Chondrocyte (in vitro differentiated cells): ENCODE results near the gene UBE2B. TPM values are rescaled to one million over a fixed set of nuclear protein-coding genes. Genes with fewer than 3 reads are reported as not detected.
"Not testable (repeated sequence)": the region's sequence is repeated elsewhere in the genome, so short reads cannot be mapped to it uniquely, and the experiment has no call there.

Experiments
- DNase-seq: peaks from one replicate; pipeline ENCODE4 v3.0.0; 2021; ENCODE audit warnings: mixed read lengths, low spot score
- H3K27ac Mint-ChIP-seq: one replicate; pipeline ENCODE4 v1.8.0; 2021; ENCODE audit warnings: mild to moderate bottlenecking, moderate library complexity, mixed read lengths; ENCODE audit not compliant: unreplicated experiment
- H3K27me3 Mint-ChIP-seq: 2 replicates; pipeline ENCODE4 v1.8.0; 2021; ENCODE audit warnings: low read depth, mixed read lengths
- H3K36me3 Mint-ChIP-seq: 2 replicates; pipeline ENCODE4 v1.8.0; 2021; ENCODE audit warnings: low read depth, mixed read lengths
- H3K4me1 Mint-ChIP-seq: 2 replicates; pipeline ENCODE4 v1.8.0; 2021; ENCODE audit warnings: low read depth, mild to moderate bottlenecking, mixed read lengths
- H3K4me3 Mint-ChIP-seq: one replicate; pipeline ENCODE4 v1.8.0; 2021; ENCODE audit warnings: mild to moderate bottlenecking, moderate library complexity, mixed read lengths; ENCODE audit not compliant: unreplicated experiment
- H3K9me3 Mint-ChIP-seq: 2 replicates; pipeline ENCODE4 v1.8.0; 2021; ENCODE audit warnings: low read depth, mixed read lengths
- long read RNA-seq: library from polyadenylated mRNA; stranded (forward); transcript quantifications from one replicate; pipeline ENCODE4 v2.0.0, GENCODE V29; 2021
- total RNA-seq: library from RNA; stranded (reverse); gene quantifications from 3 replicates; pipeline ENCODE4 v1.2.1, GENCODE V29; 2021
- TF ChIP-seq, protein P1 (sequence below): fragments of 200-600 bp; sonication (generic); IDR thresholded peaks from 2 replicates; pipeline ENCODE4 v1.5.0; 2021; ENCODE audit warnings: antibody characterized with exemption, mild to moderate bottlenecking, moderate library complexity

The UBE2B gene
- 87.0 to 102 TPM (median 93.8 TPM) in 3 replicates for total RNA-seq
- long read RNA-seq, transcript UBE2B-201 (6 exons, 2,515 nt), result major isoform, 19 of 29 reads
- long read RNA-seq, partial matches to known transcripts, result 1 of 29 reads
- long read RNA-seq, other reads (novel, unspliced or antisense), result 7 of 29 reads

DNA sequence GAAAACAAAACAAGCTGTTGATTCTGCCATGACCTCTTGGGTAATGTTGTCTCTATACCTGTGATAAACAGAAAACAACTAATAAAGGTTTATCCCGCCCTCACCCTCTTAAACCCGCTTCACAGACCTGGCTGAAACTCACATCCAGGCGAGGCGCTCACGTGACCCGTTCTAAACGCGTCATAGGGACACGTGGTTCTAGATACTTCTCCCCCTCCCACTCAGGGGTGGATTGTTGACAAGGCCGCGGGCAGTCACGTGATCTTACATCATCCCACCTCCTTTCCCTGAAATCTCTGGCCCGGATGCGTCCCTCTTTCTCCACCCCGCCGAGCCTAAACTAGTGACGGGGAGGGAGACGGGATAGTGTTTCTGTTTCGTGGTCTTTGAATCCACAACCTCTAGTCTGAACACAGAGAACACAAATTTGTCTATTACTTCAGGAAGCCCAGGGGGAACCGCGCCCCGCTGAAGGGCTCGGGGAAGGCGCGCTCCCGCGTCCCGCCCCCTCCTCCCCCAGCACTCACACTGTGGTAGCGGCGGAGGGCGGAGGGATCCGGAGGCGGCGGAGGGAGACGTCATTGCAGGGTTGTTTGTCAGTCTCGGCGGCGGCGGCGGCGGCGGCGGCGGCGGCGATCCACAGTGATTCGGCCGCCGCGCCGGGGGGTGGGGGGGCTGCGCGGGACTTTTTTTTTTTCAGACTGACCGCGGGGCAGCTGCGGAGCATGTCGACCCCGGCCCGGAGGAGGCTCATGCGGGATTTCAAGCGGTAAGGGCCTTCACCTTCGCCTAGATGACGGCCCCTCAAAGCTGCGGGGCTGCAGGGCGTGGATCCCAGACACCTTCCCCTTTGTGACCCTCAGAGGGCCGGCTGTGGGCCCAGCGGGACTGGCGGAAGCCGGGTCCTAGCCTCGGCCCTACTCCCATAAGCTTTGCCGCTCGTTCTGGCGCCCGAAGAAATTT, at the start of gene UBE2B:
TSS of gene UBE2B (plus strand) at position 699 of the 963 bp plus-strand sequence. CDS start at position 726, 27 bp downstream.
- H3K4me3 Mint-ChIP-seq, result peak within 1 kb of the TSS; percentile 99
- no peaks in the 10 kb centered on the region for H3K27me3 Mint-ChIP-seq

DNA sequence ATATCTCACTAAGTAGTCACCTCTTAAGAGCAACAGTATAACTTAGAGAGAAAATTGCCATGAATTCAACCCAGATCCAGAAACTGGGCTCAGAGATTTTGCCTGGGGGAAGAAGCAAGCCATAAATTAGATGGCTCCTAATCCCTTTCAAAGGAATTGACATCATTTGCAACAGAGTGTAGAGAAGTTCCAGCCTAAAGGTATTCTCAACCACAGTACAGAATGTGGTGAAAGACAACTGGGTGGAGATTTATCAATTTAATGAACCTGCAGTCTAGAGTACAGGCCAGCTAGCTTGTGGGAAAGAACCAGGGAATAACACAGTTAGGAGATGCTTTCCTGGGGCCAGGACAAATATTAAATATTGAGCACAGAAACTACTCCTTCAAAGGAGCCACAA, 44.0 kb upstream of the UBE2B start:
- H3K27me3 Mint-ChIP-seq, result no peaks in the 10 kb centered on the region
- no peak overlapping the region for H3K4me3 Mint-ChIP-seq
- peaks cover 28% of the 10 kb centered on the region for H3K9me3 Mint-ChIP-seq
- TF ChIP-seq, protein P1, sequence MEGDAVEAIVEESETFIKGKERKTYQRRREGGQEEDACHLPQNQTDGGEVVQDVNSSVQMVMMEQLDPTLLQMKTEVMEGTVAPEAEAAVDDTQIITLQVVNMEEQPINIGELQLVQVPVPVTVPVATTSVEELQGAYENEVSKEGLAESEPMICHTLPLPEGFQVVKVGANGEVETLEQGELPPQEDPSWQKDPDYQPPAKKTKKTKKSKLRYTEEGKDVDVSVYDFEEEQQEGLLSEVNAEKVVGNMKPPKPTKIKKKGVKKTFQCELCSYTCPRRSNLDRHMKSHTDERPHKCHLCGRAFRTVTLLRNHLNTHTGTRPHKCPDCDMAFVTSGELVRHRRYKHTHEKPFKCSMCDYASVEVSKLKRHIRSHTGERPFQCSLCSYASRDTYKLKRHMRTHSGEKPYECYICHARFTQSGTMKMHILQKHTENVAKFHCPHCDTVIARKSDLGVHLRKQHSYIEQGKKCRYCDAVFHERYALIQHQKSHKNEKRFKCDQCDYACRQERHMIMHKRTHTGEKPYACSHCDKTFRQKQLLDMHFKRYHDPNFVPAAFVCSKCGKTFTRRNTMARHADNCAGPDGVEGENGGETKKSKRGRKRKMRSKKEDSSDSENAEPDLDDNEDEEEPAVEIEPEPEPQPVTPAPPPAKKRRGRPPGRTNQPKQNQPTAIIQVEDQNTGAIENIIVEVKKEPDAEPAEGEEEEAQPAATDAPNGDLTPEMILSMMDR, result no peak
- no peak for DNase-seq
- no peak overlapping the region for H3K27ac Mint-ChIP-seq
- no peaks in the 10 kb centered on the region for H3K4me1 Mint-ChIP-seq
- peaks cover 12% of the 10 kb centered on the region for H3K36me3 Mint-ChIP-seq

More for the DNA sequence above, at the start of gene UBE2B:
- peak; percentile 98 for DNase-seq
- Mint-ChIP-seq H3K9me3 (no peaks in the 10 kb centered on the region), H3K27ac (peak within 1 kb of the TSS; percentile 99), H3K4me1 (peaks cover 49% of the 10 kb centered on the region), H3K36me3 (peaks cover 2% of the 10 kb centered on the region)
- TF ChIP-seq, protein P1, result no peak

DNA sequence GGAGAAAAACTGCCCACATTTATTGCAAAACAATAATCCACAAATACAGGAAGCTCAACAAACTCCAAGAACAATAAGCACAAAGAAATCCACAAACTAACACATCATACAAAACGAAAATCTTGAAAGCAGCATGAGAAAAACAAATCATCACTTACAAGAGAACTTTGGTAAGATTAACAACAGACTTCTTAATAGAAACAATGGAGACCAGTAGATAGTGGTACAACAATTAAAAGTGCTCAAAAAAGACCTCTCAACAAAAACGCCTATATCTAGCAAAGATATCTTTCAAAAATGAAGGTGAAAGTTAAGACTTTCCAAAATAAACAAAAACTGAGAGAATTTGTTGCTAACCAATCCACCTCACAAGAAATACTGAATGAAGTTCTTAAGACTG, 42.8 kb upstream of the UBE2B start:
- Mint-ChIP-seq H3K27ac (no peak overlapping the region), H3K4me3 (no peak overlapping the region), H3K4me1 (no peaks in the 10 kb centered on the region), H3K27me3 (no peaks in the 10 kb centered on the region), H3K9me3 (peaks cover 40% of the 10 kb centered on the region), H3K36me3 (peaks cover 17% of the 10 kb centered on the region)
- DNase-seq, result no peak
- TF ChIP-seq, protein P1, result no peak

DNA sequence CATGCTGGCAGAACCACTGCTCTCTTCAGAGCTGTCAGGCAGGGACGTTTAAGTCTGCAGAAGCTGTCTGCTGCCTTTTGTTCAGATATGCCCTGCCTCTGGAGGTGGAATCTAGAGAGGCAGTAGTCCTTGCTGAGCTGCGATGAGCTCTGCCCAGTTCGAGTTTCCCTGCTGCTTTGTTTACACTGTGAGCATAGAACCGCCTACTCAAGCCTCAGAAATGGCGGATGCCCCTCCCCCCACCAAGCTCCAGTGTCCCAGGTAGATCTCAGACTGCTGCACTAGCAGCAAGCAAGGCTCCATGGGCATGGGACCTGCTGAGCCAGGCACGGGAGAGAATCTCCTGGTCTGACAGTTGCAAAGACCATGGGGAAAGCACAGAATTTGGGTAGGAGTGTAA, 34.5 kb upstream of the UBE2B start:
- DNase-seq, H3K4me1 Mint-ChIP-seq, H3K27ac Mint-ChIP-seq, H3K27me3 Mint-ChIP-seq, H3K4me3 Mint-ChIP-seq: not testable (repeated sequence)
- Mint-ChIP-seq H3K36me3 (peaks cover 39% of the 10 kb centered on the region), H3K9me3 (peaks cover 58% of the 10 kb centered on the region)

DNA sequence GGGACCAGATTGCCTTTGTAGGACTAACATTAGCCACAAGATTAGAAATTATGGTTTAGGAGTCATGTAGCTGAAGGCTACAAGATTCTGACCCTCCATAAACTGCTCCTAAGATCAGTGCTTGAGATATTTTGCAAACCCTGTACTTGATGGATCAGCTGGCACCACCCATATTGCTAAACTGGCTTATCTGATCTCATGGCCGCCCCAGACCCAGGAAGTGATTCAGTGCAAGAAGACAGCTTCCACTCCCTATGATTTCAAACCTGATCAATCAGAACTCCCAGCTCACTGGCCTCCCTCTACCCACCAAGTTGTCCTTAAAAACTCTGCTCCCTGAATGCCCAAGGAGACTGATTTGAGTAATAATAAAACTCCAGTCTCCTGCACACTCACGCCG, 27.9 kb upstream of the UBE2B start:
- H3K4me3 Mint-ChIP-seq, H3K27me3 Mint-ChIP-seq, H3K27ac Mint-ChIP-seq, H3K4me1 Mint-ChIP-seq, DNase-seq: not testable (repeated sequence)
- peaks cover 15% of the 10 kb centered on the region for H3K36me3 Mint-ChIP-seq
- H3K9me3 Mint-ChIP-seq, result peaks cover 18% of the 10 kb centered on the region

DNA sequence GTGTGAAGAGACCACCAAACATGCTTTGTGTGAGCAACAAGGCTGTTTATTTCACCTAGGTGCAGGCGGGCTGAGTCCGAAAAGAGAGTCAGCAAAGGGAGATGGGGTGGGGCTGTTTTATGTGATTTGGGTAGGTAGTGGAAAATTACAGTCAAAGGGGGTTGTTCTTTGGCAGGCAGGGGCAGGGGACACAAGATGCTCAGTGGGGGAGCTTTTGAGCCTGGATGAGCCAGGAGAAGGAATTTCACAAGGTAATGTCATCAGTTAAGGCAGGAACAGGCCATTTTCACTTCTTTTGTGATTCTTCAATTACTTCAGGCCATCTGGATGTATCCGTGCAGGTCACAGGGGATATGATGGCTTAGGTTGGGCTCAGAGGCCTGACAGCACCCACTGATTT, 25.9 kb upstream of the UBE2B start:
- not testable (repeated sequence) for H3K27me3 Mint-ChIP-seq, H3K9me3 Mint-ChIP-seq, DNase-seq, H3K4me1 Mint-ChIP-seq, H3K36me3 Mint-ChIP-seq, H3K27ac Mint-ChIP-seq, H3K4me3 Mint-ChIP-seq
